ENCODE results near the gene C4B. TPM values are rescaled to one million over a fixed set of nuclear protein-coding genes. Genes with fewer than 3 reads are reported as not detected.
"Not testable (repeated sequence)": the region's sequence is repeated elsewhere in the genome, so short reads cannot be mapped to it uniquely, and the experiment has no call there.

C4B gene
- total and polyA plus RNA-seq, 2 donors (not counting 3 experiments of a cell fraction or from before 2014, with no cell fraction given), result 4.4 to 6.3 TPM

- dilution Hi-C loops (cut with MboI; ENCODE audit: extremely low pct_ligation_motif_present, low sequenced_read_pairs); BruUV-seq (replicated peaks); H3K9me3 ChIP-seq (replicated peaks; ENCODE audit: control insufficient read depth, insufficient read depth, low read length); H3K27ac ChIP-seq (ENCODE audit: insufficient read depth, low read depth, low read length); CTCF ChIA-PET; H3K9me1 ChIP-seq (replicated peaks; ENCODE audit: control insufficient read depth, extremely low read depth, insufficient read depth, low read length); H3K4me2 ChIP-seq (ENCODE audit: insufficient read depth, low read length); H2AFZ ChIP-seq (ENCODE audit: low read depth, low read length); intact Hi-C loops (cut with micrococcal nuclease); H3K9ac ChIP-seq (replicated peaks; ENCODE audit: extremely low read depth, insufficient read depth, low read length); POLR2A ChIA-PET; H3K79me2 ChIP-seq (ENCODE audit: control insufficient read depth, insufficient read depth, low read length); DNase-seq (ENCODE audit: low read depth, low spot score); H4K20me1 ChIP-seq (replicated peaks; ENCODE audit: control insufficient read depth, extremely low read depth, insufficient read depth, low read length); H3K4me3 ChIP-seq (replicated peaks in 1 of 3; ENCODE audit: insufficient read depth in 1 of 3, low read depth in 1 of 3, low read length in 3 of 3); H3K27me3 ChIP-seq (ENCODE audit: control insufficient read depth in 2 of 2, insufficient read depth in 2 of 2, low read length in 2 of 2); H3K4me1 ChIP-seq (ENCODE audit: control insufficient read depth, extremely low read depth, insufficient read depth, low read length); FAIRE-seq; H3K36me3 ChIP-seq (ENCODE audit: control insufficient read depth in 2 of 2, extremely low read depth in 1 of 2, insufficient read depth in 2 of 2, low read length in 2 of 2): not testable (repeated sequence)
Observed at GRCh38 chr6:31994421-31994820, 20.2 kb upstream of the C4B start.

GRCh38 chr6:31996385-31996784 is 18.2 kb upstream of the C4B start:
- H3K4me3 ChIP-seq (replicated peaks in 1 of 3; ENCODE audit: insufficient read depth in 1 of 3, low read depth in 1 of 3, low read length in 3 of 3); H3K79me2 ChIP-seq (ENCODE audit: control insufficient read depth, insufficient read depth, low read length); BruUV-seq (replicated peaks); POLR2A ChIA-PET; H3K4me1 ChIP-seq (ENCODE audit: control insufficient read depth, extremely low read depth, insufficient read depth, low read length); H3K4me2 ChIP-seq (ENCODE audit: insufficient read depth, low read length); dilution Hi-C loops (cut with MboI; ENCODE audit: extremely low pct_ligation_motif_present, low sequenced_read_pairs); H3K27me3 ChIP-seq (ENCODE audit: control insufficient read depth in 2 of 2, insufficient read depth in 2 of 2, low read length in 2 of 2); H4K20me1 ChIP-seq (replicated peaks; ENCODE audit: control insufficient read depth, extremely low read depth, insufficient read depth, low read length); intact Hi-C loops (cut with micrococcal nuclease); CTCF ChIA-PET; H3K27ac ChIP-seq (ENCODE audit: insufficient read depth, low read depth, low read length); H3K9me1 ChIP-seq (replicated peaks; ENCODE audit: control insufficient read depth, extremely low read depth, insufficient read depth, low read length); FAIRE-seq; H3K36me3 ChIP-seq (ENCODE audit: control insufficient read depth in 2 of 2, extremely low read depth in 1 of 2, insufficient read depth in 2 of 2, low read length in 2 of 2); H3K9ac ChIP-seq (replicated peaks; ENCODE audit: extremely low read depth, insufficient read depth, low read length); H2AFZ ChIP-seq (ENCODE audit: low read depth, low read length); H3K9me3 ChIP-seq (replicated peaks; ENCODE audit: control insufficient read depth, insufficient read depth, low read length); DNase-seq (ENCODE audit: low read depth, low spot score): not testable (repeated sequence)

DNA sequence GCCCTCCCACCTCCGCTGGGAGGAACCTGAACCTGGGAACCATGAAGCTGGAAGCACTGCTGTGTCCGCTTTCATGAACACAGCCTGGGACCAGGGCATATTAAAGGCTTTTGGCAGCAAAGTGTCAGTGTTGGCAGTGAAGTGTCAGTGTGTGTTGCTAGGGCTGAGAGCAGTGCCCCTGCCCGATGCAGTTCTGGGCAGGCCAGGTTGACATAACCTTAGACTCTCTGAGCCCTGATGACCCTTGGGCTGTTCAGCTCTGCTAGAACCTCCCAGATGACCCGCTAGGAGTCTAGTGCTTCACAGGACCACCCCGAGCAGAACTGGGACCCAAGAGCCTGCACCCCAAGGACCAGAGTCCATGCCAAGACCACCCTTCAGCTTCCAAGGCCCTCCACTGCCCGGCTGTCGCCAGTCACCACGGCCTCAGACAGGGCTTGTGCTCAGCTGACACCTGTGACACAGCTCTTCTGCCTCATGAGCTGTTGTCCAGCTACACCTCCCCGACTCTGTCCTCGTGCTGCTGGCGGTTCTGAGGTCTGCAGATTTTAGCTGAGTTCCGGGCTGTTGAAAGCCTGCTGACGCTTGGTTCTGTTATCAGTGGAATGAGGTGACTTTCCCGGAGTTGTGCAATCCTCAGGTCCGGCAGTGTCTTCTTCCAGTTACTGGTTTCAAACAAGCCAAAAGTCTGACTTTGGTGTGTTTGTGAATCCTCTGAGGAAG is 11.9 kb upstream of the C4B start:
- CTCF ChIA-PET; DNase-seq (ENCODE audit: low read depth, low spot score); H4K20me1 ChIP-seq (replicated peaks; ENCODE audit: control insufficient read depth, extremely low read depth, insufficient read depth, low read length); H3K9me3 ChIP-seq (replicated peaks; ENCODE audit: control insufficient read depth, insufficient read depth, low read length); H2AFZ ChIP-seq (ENCODE audit: low read depth, low read length); H3K9me1 ChIP-seq (replicated peaks; ENCODE audit: control insufficient read depth, extremely low read depth, insufficient read depth, low read length); H3K4me2 ChIP-seq (ENCODE audit: insufficient read depth, low read length); H3K79me2 ChIP-seq (ENCODE audit: control insufficient read depth, insufficient read depth, low read length); H3K36me3 ChIP-seq (ENCODE audit: control insufficient read depth in 2 of 2, extremely low read depth in 1 of 2, insufficient read depth in 2 of 2, low read length in 2 of 2); H3K27ac ChIP-seq (ENCODE audit: insufficient read depth, low read depth, low read length); H3K9ac ChIP-seq (replicated peaks; ENCODE audit: extremely low read depth, insufficient read depth, low read length); H3K4me3 ChIP-seq (replicated peaks in 1 of 3; ENCODE audit: insufficient read depth in 1 of 3, low read depth in 1 of 3, low read length in 3 of 3); BruUV-seq (replicated peaks); POLR2A ChIA-PET; intact Hi-C loops (cut with micrococcal nuclease); H3K4me1 ChIP-seq (ENCODE audit: control insufficient read depth, extremely low read depth, insufficient read depth, low read length); dilution Hi-C loops (cut with MboI; ENCODE audit: extremely low pct_ligation_motif_present, low sequenced_read_pairs); H3K27me3 ChIP-seq (ENCODE audit: control insufficient read depth in 2 of 2, insufficient read depth in 2 of 2, low read length in 2 of 2): not testable (repeated sequence)
- peak; percentile 54 for FAIRE-seq

DNA sequence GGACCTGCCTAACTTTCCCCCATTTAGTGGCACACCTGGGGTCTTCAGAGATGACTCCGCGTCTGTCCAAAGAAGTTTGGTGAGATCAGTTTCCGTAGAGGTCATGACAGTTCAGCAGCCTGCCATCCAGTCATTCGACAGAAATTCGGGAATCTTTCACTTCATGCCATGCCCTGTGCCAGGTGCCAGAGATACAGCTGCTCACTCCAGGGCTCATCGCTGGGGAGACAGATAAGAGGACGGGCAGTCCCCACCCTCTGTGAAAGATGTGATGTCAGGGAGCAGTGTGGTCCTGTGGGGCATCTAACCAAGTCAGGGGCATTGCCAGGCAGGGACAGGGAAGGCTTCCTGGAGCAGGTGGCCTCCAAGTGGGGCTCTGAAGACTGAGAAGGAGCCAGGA is 11.3 kb upstream of the C4B start:
- H3K79me2 ChIP-seq (ENCODE audit: control insufficient read depth, insufficient read depth, low read length); H3K4me1 ChIP-seq (ENCODE audit: control insufficient read depth, extremely low read depth, insufficient read depth, low read length); intact Hi-C loops (cut with micrococcal nuclease); H3K27me3 ChIP-seq (ENCODE audit: control insufficient read depth in 2 of 2, insufficient read depth in 2 of 2, low read length in 2 of 2); H3K27ac ChIP-seq (ENCODE audit: insufficient read depth, low read depth, low read length); CTCF ChIA-PET; H3K4me2 ChIP-seq (ENCODE audit: insufficient read depth, low read length); H3K4me3 ChIP-seq (replicated peaks in 1 of 3; ENCODE audit: insufficient read depth in 1 of 3, low read depth in 1 of 3, low read length in 3 of 3); H3K36me3 ChIP-seq (ENCODE audit: control insufficient read depth in 2 of 2, extremely low read depth in 1 of 2, insufficient read depth in 2 of 2, low read length in 2 of 2); H3K9ac ChIP-seq (replicated peaks; ENCODE audit: extremely low read depth, insufficient read depth, low read length); H2AFZ ChIP-seq (ENCODE audit: low read depth, low read length); BruUV-seq (replicated peaks); H4K20me1 ChIP-seq (replicated peaks; ENCODE audit: control insufficient read depth, extremely low read depth, insufficient read depth, low read length); H3K9me1 ChIP-seq (replicated peaks; ENCODE audit: control insufficient read depth, extremely low read depth, insufficient read depth, low read length); DNase-seq (ENCODE audit: low read depth, low spot score); H3K9me3 ChIP-seq (replicated peaks; ENCODE audit: control insufficient read depth, insufficient read depth, low read length); dilution Hi-C loops (cut with MboI; ENCODE audit: extremely low pct_ligation_motif_present, low sequenced_read_pairs); POLR2A ChIA-PET: not testable (repeated sequence)
- peak; percentile 21 for FAIRE-seq
